ENCODE results near the gene MAD1L1.

GRCh38 chr7:1847260-1848001 lies 385.3 kb downstream of the MAD1L1 start:
- TF ChIP-seq CTCF (IDR thresholded peaks at IDR 0.05; ENCODE audit: low read depth, low read length, poor library complexity, severe bottlenecking) = no peak
- no peak for TF ChIP-seq EZH2phosphoT487 (IDR thresholded peaks at IDR 0.05; ENCODE audit: borderline replicate concordance, low read length)
